Measurements from ENCODE around the gene PIAS3. TPM values are rescaled to one million over a fixed set of nuclear protein-coding genes. Genes with fewer than 3 reads are reported as not detected.
"Not testable (repeated sequence)": the region's sequence is repeated elsewhere in the genome, so short reads cannot be mapped to it uniquely, and the experiment has no call there.

The PIAS3 gene
- total RNA-seq, 1 donor from 2014 or later: 39.5 TPM

DNA sequence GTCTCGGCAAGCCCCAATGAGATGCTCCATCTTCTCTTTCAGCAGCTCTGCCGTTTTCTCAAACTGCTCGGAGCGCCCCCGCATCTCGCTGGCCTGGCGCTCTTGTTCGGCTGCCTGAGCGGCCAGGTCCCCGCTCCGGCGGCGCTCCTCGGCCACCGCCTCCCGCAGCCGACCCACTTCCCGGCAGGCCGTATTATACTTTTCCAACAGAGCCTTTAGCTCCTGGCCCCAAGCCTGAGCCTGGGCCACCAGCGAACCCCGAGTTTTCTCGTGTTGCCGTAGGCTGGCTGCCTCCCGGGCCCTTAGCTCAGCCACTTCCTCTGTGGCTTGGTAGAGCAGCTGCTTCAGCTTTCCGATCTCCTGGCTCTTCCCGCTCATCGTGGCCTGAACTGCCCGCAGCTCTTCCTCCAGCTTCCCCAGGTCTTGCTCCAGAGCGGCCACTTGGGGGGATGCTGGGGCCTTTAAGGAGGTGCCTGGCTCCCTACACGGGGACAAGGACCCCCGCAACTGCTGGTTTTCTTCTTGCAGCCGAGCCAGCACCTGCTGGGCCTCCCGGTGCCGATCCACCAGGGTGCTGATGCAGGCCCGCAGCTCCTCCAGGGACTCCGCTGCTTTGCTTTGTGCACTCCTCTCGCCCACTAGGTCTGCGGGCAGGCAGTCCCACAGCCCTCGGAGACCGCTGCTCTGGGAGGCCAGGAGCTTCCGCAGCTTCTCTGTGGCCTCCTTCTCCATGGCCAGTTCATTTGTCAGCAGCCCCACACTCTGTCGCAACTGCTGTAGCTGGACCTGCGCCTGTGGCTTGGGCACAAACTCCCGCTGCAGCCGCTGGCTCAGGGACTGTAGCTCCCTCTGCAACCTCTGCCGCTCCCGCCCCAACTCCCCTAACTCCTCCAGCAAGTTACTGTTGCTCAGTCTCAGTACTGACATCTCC is 13.4 kb upstream of the PIAS3 start:
- peak; percentile 48 for ATAC-seq

DNA sequence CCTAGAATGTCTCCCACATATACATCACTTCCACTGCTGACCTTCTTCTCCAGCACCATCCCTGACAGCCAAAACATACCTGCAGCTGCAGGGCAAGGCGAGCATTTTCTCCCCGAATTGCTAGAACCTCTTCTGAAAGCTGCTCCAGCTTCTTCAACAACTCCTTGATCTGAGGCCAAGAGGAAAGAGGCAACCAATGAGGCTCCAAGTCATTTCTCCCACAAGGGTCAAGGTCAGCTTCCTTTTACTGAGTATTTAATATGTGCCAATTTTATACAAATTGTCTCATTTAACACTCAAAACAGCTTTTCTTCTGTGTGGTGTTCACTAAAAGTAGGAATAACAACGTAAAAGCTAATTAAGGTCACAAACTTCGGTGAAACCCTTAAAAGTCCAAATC is 9.4 kb upstream of the PIAS3 start:
- no peak for ATAC-seq

- ATAC-seq: no peak
Measured at GRCh38 chr1:145863282-145864018, 4.6 kb upstream of the PIAS3 start.

- ATAC-seq: peak; percentile 86
Measured at GRCh38 chr1:145859491-145860023, 676 bp upstream of the PIAS3 start.

GRCh38 chr1:145858238-145858900 is 512 bp downstream of the PIAS3 start:
- ATAC-seq: peak; percentile 47

DNA sequence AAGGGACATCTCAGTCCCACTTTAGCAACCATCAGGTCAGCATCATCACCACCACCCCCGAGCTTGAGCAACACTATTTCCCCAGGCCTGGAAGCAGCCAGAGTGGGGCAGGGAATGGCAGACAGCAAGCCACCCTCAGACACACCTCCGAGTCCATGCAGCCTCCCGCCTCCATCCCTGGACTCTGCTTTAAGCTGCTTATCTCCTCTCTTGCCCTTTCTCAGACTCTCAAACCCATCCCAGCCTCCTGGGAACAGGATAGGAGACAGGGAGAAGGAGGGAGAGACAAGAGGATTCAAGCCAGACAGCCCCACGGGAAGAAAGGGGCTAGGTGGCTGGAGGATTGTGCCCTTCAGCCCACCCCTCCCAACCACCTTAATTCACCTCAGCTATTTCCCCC is 1.7 kb downstream of the PIAS3 start:
- ATAC-seq: no peak

- no peak for ATAC-seq
Measured at GRCh38 chr1:145855426-145855948, 3.4 kb downstream of the PIAS3 start.

- no peak for ATAC-seq
Measured at GRCh38 chr1:145849356-145850160, 9.3 kb downstream of the PIAS3 start.

- no peak for ATAC-seq
Measured at GRCh38 chr1:145847827-145848226, 11.1 kb downstream of the PIAS3 start.

DNA sequence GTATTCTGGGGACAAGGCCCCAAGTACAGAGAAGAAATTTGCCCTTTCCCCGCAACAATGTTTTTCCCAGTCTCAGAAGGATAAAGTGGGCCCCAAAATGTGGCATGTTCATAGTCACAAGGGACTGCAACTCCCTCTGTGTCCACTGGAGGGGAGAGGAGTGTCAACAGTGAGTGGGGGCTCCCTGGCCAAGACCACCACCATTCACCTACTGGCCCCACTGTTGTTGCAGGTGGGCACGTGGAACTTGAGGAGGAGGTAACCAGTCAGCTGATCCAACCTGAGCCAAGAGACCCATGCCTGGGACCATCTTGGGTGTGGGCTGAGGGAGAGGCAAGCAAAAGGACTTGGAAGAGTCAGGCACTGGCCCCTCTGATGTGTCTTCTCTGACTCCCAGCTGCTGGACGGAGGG is 12.7 kb downstream of the PIAS3 start:
- ATAC-seq: peak; percentile 56

DNA sequence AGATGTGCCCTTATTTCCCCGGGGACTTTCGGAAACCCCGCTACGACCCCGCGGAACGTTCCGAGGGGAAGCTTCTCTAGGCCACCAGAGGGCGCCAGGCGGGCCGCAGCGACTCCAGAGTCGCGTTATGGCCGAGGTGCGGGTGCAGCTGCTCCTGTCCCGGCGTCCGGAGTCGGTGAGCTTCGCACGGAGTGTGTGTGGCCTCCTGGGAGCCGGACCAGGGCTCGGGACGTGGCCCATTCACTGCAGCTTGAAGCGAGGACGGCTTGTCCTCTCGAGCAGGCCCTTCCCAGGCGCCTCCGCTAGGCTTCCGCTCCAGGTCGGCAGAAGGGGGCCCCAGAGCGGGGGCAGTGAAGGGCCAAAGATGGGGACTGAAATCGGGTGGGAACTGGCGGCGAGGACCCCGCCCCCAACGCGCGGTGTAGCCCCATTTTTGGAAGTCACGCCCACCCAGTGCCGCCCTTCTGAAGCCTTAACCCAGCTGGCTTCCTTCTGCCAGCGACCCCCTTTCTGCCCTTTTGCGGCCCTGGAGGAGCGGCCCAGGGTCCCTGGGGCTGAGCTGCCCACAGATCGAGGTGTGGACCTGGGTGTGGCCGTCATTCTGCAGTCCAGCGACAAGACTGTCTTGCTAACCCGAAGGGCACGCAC is 13.2 kb downstream of the PIAS3 start, which contains the start of gene NUDT17:
TSS of gene NUDT17 (plus strand) at position 117 of the 648 bp plus-strand sequence. CDS start at position 128, 11 bp downstream.
- peak; percentile 79 for ATAC-seq

GRCh38 chr1:145845144-145845513 is 13.8 kb downstream of the PIAS3 start:
- ATAC-seq: peak; percentile 35

GRCh38 chr1:145843031-145843430 is 15.8 kb downstream of the PIAS3 start:
- ATAC-seq: no peak

GRCh38 chr1:145837656-145838055 is 21.2 kb downstream of the PIAS3 start:
- ATAC-seq: peak; percentile 35

- ATAC-seq: not testable (repeated sequence)
Measured at GRCh38 chr1:145830810-145831209, 28.1 kb downstream of the PIAS3 start.

DNA sequence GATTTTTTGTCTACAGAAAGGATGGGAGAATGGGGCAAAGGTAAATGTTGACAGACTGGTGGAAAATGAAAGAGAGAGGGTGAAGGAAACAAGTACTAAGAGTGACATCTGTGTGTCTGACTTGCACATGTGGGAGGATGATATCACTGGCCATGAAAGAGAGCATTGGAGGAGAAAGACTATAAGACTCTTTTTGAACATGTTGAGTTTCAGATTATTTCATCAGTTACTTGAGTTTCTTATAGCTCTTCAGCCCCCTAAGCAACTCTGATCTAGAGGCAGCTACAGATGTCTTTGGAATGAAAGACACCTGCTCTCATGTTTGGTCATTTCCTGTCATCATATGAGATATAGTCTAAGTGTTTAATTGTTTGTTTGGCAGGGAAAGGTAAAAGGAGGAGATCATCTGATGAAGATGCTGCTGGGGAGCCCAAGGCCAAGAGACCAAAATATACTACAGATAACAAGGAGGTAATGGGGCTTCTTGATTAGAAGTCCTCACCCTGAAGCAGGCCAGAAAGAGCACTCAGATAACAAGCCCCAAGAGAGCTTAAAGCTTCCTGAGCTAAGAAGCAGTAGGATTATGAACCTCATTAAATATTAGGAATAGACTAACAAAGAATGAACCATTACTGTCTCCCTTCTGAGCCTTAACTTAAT is 30.4 kb downstream of the PIAS3 start:
- ATAC-seq: no peak

GRCh38 chr1:145827966-145828365 is 30.9 kb downstream of the PIAS3 start:
- ATAC-seq: no peak

DNA sequence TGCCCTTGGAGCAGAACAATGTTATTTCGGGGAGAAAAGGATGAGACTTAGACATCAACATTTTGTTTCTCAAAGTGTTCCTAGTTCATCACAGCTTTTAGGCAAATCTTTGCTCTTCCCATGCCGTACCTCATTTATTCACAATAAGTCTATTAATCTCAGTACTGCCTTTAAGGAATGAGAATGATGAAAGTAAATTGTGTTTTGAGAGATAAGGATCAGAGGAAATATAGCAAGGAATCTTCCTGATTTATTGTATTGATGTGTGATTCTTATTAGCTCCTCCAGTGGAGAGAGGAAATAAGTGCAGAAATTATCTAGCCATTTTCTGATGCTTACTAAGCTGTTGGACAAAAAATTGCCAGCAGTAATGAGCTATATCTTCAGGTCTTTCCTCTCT is 32.9 kb downstream of the PIAS3 start:
- ATAC-seq: no peak

GRCh38 chr1:145824499-145824842 is 34.4 kb downstream of the PIAS3 start:
- no peak for ATAC-seq

All from esophagus mucosa (tissue), 1 donor.